Activated CD4-positive, CD25-positive, alpha-beta regulatory T cell (primary cell): ENCODE measurements around the gene IFI27L2.
A peak's percentile ranks its signal among the peaks of the same experiment; 100 is the strongest.

Experiments
- DNase-seq, 4 experiments: peaks; one replicate each; lab custom pipeline; 2025; lab: John Stamatoyannopoulos, UW

Gene IFI27L2

DNA sequence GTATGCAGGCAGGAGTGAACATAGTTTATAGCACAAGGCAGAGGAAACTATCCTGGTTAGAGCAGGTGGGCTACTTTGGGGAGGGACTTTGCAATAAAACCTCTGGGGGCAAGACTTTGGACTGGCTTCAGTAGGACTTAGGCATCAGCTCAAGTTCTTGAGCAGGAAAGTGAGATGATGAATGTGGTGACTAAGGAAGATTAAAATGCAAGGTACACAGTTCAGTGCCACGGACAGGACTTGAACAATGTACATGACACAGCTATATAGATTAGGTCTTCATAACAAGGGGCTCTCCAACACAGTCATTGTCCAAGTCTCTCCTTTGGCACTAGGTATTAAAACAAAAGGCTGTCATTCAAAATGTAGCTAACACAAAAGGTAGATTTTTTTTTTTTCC, 23.3 kb upstream of the IFI27L2 start:
- no peak for DNase-seq

DNA sequence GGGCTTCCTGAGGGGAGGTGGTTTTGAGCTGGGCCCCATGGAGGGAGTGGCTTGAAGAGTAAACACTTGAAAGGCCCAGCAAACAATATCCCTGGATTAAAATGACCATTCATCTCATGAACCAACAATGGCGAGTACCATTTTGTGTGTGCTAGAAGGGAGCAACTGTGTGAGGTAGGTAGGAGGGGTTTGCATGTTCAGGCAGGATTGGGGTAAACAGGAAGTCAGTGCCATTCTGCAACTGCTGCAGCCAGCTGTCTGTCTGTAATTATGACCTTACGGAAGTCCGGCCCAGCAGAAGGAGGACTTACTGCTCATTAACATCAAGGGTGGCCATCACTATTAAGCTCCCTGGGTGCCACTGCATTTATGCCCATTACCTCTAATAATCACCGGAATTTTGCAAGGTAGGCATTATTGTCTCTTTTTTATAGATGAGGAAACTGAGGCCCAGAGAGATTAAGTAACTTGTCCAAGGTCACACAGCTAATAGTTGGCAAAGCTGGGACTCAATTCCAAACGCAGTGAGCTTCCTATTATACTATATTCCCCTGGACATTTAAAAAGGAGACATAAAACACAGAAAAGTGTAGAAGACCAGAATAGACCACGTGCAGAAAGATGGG, 16.6 kb upstream of the IFI27L2 start:
- no peak for DNase-seq

DNA sequence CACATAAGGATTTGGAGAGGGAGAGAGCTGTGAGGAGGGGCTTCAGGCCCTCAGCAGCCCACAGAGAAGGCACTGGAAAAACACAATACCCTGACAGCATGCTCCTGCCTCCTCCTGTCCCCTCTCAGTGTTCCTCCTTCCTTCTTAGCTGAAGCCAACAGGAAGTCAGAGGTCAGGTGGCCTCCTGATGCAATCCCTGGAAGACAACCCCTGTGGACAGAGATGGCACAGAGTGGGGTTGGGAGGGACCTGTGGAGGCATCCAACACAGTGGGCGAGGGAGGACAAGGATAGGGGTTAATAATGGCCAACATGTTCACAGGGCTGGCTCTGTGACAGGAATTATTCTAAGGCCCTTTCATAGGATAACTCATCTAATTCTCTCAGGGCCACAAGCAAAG, 15.4 kb upstream of the IFI27L2 start:
- DNase-seq: no peak

DNA sequence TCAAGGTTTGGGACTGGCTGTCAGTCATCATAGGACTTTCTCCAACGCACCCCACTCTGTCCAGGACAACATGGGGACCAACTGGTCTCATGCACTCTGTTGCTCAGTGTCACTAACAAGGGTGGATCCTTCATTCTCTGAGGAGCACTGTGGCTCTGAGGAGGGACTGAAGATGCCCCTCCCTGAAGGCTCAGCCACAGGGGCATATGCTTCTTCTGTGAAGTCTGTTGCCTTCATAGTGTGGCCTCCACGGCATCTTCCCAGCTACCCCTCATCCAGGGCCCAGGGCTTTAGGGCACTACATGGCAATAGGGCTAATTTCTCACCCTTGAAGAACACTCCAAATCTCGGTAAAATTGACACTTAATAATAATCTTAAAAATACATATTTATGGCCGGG, 14.3 kb upstream of the IFI27L2 start:
- DNase-seq: no peak

DNA sequence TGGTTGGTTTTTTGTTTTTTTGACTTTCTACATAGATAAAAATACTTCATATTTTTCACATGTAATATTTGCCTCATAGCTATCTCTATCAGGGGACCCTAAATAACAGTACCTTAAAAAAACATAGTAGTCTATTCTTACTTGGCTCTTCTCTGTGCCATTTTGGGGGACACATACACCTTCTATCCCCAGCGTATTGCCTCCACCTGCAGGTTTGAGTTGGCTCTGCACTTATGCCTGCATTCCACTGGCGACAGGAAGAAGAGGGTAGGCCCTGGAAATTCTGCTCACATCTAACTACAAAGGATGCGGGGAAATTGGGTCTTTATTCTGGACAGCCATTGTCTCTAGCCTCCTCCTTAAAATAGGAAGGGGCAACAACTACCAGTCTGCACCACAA, 13.8 kb upstream of the IFI27L2 start:
- DNase-seq: no peak

DNA sequence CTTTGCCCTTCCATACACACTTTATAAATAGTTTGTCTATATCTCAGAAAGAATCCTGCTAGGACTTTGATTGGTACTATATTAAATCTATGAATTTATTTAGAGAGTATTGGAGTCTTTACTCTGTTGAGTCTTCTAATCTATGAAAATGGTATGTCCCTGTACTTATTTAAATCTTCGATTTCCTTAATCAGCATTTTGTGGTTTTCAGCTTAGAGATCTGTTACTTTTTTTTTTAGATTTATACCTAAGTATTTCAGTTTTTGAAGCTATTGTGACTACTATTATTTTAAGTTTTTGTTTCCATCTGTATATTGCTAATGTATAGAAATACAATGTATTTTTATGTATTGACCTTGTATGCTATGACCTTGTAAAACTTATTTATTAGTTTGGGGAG, 13.4 kb upstream of the IFI27L2 start:
- no peak for DNase-seq

DNA sequence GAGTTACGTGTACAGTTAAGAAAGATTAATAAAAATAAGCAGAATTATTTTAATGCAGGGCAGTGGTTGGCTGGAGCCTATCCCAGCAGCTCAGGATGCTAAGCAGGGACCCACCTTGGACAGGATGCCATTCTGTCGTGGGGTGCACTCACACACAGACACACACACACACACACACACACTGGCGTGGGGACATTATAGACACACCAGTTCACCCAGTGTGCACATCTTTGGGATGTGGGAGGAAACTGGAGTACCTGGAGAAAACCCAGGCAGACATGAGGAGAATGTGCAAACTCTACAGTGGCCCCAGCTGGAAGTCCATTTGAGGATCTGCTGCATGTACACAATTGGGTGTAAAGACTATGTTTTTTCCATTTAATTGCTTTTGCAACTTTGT, 12.8 kb upstream of the IFI27L2 start:
- DNase-seq: no peak

DNA sequence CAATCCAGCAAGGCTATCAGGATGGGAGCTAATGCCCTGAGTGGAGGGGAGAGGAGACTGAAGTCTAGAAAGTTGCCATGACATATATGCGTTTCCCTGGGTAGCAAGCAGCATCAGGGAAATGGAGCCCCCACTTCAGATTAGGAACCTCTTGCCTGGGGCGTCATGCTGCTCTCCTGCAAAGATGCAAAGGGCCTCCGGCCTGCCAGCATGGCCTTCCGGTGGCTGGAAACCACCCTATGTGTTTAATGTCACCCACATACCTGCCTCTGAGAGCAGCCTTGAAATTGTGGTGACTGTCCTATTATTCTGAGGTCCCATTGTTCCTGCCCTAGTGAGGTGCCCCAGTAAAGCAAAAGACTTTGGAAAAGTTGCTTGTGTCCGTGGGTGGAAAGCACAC, 10.0 kb upstream of the IFI27L2 start:
- DNase-seq: no peak

DNA sequence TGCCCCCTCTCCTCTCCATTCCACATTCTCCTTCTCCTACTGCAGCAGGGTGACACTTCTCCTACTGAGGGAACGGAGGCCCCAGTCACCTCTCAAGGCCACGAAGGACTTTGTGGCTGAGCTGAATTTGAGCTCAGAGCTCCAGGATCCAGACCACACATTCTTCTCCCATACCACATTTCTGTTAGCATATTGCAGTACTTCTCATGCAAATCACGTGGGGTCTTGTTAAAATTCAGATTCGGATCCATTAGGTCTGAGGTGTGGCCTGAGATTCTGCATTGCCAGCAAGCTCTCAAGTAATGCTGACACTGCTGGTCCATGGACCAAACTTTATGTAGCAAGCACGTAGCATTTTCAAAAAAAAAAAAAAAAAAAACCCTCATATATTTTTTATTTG, 9.6 kb upstream of the IFI27L2 start:
- DNase-seq: no peak

DNA sequence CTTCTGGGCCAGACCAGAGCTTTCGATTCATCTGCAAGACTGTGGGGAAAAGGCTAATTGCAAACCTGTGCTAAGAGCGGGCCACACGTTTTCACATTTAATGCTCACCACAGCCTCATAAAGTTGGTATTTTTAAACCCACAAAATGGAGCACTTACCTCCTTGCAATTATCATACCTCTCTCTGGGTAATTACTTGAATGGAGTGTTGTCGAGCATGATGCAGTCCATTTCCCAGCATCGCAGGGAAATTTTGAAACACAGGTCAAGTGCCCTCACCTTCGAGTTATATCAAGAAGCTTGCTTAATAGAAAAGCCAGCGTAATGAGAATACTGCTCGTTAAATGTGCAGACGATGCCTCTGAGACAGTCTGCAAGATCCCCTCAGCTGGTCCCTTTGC, 8.8 kb upstream of the IFI27L2 start:
- DNase-seq: no peak

DNA sequence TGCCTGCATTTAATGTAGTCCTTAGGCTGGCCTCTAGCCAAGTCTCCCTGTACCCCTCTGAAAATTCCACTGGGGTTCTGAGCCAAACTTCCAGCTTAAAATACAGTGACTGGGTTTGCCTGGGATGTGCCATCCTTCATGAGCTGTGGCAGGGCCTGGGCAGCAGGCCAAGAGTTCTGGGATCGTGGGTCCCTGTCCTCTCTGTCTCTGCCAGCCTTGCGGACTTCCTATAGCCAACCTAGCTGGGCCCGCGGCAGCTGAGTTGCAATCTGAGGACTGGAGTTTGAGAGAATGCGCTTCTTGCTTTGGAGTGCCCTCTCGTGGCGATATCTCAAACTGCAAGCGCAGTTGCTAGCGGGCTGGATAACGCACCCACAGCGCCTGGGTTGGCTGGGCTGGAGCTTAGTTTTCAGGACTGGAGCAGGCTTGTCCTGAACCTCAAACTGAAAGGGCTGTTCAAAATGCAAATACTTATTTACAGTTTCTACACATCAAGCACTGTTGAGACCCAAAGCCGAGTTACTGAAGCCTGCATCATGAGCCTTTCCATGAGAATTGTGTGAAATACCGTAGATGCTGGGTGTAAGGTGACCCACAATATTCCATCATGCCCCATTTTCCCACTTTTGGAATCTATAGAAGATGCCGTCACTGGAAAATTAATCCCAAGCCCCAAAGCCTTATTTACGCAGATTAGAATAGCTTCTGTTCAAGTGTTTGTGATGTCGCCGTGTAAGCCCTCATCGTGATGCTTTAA, 7.3 kb upstream of the IFI27L2 start:
- peak; percentile 59 to 84 (median 70) for DNase-seq

DNA sequence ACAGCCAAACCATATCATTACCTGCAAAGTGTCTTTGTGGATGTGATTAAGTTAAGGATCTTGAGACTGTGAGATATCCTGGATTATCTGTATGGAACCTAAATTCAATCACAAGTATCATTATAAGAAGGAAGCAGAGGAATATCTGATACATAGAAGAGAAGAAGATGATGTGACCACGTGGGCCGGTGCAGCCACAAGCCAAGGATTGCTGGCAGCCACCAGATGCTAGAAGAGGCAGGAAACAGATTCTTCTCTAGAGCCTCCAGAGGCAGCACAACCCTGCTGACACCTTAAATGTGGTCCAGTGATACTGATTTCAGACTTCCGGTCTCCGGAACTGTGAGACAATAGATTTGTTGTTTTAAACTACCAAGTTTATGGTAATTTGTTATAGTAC, 6.1 kb upstream of the IFI27L2 start:
- DNase-seq: no peak

DNA sequence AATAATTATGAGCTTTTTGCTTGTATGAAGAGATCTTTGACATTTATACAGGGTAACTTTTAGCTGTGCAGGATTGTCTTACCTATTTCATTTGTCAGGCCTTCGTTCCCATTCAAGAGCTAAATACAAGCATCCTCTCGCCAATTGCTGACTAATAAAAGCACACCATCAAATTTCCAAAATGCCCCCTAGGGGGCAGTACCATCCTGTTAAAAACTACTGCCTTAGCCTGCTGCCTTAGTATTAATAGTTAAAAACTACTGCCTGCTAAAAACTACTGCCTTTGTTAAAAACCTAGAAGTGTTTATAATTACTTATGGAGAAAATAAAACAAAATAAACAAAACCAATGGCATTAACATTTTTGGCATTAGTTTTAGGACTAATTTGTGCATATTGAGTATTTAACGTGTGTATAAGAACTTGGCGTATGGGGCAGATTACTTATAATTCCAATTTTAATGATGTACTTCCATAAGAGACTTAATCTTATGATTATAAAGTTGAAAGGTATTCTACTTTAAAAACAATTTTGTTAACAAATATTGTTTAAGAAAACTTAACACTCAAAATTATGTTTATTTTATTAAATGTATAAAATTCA, 3.0 kb upstream of the IFI27L2 start:
- peak; percentile 14 to 32 (median 22) for DNase-seq

DNA sequence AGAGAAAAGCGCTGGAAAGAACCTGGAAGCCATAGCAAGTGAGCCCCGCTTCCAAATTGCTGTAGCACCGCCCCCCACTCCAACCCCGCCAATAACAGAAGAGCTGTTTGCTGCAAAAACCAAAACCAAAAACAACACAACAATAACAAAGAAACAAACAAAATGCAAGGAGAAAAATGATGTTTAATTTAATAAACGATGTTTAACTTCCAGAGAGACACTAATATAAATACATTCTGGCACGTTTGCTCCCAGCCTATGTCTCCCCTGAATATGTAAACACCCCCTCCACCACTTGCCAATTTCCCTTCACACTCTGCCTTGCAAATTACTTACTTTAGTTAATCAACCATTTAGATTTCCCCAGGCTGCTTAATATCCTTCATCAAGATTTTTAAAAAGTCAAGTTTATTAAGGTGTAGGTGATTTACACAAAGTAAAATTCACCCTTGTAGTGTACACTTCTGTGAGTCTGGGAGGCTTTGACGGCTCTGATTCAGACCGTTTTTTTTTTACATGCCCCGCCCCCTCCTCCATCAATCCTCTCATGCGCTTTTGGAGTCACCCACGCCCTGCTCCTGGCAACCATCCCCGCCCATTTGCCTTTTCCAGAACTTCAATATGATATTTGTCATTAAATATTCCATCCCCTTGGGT, 482 bp upstream of the IFI27L2 start:
- no peak for DNase-seq

DNA sequence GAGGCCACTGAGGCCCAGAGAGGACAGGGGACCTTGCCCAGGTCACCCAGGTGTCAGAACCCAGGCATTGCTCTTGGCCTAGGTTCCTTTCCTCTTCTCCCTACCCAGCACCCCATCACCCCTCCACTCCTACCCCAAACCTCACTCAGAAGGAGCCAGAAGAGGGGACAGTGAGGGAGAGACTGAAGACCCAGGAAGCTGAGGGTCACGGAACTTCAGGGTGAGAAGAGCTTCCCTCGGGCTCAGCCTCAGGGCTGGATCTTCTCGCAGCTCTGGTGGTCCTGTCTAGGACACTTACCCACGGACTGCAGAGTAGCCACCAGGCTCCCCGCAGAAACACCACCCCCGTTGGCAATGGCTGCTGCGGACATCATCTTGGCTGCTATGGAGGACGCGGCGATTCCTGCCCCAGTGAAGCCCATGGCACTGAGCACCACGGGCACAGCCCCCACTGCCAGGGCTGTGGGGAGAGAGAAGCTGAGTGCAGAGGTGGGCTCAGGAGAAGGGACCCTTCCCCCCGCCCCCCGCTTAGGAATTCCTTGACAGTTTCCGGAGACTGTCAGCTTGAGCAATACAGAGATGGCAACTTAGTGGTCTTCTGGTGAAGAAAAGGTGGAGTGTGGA, 1.1 kb downstream of the IFI27L2 start:
- no peak for DNase-seq

DNA sequence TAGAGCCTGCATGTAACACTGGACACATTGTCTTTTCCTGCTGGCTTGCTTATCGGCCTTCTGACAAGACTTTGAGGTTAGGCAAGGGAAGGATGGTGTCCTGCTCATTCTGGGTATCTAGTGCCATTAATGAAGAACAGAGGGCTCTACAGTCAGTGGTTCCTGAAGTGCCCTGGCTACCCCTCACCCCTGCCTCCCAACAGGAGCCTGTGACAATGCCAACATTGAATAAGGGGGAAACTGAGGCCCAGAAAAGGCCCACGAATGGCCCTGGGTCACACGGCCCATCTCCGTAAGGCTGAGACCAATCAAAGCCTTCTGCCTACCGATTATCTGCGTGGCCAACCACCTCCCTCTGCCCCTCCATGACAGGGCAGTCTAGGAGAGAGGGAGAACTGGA, 2.1 kb downstream of the IFI27L2 start:
- DNase-seq: no peak

DNA sequence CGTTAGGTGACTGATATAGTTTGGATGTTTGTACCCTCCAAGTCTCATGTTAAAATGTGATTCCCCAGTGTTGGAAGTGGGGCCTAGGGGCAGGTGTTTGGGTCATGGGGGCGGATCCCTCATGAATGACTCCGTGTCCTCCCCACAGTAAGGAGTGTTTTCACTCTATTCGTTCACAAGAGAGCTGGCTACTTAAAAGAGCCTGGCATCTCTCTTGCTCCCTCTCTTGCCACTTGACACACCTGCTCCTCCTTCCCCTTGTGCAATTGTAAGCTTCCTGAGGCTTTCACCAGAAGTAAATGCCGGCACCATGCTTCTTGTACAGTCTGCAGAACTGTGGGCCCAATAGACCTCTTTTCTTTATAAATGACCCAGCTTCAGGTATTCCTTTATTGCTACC, 2.6 kb downstream of the IFI27L2 start:
- no peak for DNase-seq

DNA sequence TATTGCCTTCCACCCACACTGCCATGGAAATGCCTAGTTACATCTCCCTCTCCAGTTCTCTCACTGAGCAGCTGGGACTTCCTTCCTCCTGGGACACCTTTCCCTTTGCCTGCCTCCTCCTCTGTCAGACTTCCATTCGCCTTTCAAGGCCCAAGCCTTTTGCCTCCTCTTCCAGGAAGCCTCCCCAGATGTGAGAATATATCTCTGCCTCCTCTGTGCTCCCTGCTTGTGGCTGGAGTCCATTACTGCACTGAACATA, 3.1 kb downstream of the IFI27L2 start:
- no peak for DNase-seq

DNA sequence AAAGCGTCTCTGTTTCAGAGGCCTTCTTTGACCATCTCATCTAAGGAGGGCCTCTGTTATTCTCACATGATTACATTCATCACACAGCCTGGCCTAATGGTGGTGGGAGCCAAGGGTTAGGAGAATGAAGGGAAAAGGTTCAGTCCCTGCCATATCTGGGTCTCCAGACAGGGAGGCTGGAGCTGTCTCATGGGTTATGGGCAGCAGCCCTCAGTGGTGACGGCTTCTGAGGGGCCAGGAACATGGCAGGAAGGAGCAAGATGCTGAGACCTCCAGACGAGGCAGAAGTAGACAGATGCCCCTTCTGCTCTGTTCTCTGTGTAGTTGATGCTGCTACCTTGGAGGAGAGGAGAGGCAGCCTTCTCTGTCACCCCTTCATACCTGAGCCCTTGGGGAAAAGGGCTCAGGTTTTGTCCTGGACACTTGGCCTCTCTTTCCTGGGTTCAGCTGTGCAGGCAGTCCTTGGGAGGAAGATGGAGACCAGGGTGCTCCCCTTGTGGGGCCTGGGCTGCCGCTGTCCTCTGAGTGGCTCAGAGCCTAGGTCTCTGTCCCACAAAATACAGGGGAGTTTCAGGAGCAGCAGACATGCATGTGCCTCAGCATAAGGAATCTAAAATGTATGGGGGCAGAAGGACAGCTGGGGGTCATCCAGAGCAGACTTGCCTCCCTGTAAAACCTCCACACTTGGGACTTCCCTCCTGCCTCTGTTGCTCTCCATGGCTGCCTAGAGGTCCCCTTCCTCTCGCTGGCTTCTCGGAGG, 3.6 kb downstream of the IFI27L2 start:
- no peak for DNase-seq

DNA sequence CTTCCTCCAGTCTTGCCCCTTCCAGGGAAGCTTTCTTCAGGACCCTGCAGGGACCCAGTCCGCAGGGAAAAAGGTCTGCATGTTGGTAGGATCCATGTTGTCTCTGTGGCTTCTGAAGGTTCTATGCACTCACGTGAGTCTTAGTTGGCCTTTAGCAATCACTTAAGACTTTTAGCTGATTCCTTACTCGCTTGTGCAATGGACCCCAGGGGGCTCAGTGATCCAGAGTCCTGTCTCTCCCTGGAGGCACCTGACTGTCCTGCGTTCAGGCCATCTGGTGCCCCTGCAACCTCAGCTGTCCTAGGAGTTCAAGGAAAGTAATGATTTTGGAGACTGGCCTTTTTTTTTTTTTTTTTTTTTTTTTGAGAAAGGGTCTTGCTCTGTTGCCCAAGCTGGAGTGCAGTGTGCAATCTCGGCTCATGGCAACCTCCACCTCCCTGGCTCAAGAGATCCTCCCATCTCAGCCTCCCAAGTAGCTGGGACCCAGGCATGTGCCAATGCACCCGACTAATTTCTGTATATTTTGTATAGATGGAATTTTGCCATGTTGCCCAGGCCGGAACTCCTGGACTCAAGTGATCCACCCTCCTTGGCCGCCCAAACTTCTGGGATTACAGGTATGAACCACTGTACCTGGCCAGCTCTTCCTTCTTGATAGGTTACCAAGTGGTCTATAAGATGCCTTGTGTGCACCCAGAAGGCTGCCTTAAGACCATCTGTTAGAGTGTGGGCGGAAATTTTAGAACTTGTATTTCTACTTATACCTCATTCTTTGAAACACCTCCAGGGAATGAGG, 4.6 kb downstream of the IFI27L2 start:
- no peak for DNase-seq

DNA sequence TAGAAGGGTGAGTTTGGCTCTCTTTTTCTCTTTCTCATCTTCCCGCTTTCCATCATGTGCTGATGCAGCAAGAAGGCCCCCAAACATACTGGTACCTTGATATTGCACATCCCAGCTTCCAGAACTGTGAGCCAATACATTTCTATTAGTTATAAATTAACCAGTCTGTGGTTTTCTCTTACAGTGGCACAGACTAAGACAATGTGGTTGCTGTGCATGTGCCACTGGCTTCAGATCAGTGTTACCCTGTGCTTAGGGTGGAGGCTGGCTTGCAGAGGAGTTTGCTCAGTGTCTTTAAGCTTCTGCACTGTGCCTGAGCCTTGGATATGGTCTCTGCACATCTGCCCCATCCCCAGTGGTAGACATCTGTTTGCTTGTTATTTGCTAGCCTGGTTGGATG, 5.5 kb downstream of the IFI27L2 start:
- no peak for DNase-seq
